Pancreas (tissue), 10 donors: ENCODE measurements around the gene LRSAM1. TPM values are rescaled to one million over a fixed set of nuclear protein-coding genes. Genes with fewer than 3 reads are reported as not detected.

Experiments
- ATAC-seq, 4 donors: fragments of 200-7000 bp; cut with Tn5 transposase; one replicate each; pipeline versions ENCODE4 v1.8.0 to v1.9.1; 2020; ENCODE audit warnings: mild to moderate bottlenecking in 4 of 4, moderate library complexity in 4 of 4
- DNase-seq, 6 donors: peaks; one replicate each; pipeline ENCODE4 v3.0.0-alpha.2; 2020
- FAIRE-seq: peaks from 2 replicates; lab custom pipeline; 2012; peaks lifted over from hg19 to GRCh38; lab: Jason Lieb, UNC
- H3K27ac ChIP-seq, 4 donors: fragments of 200-600 bp; sonication (generic); 1 replicate in 3 of 4; 2 replicates in 1 of 4; pipeline versions ENCODE4 v1.5.0 to v1.8.0; 2020
- H3K27me3 ChIP-seq, 4 donors: fragments of 200-600 bp; one replicate each; pipeline ENCODE4 v1.8.0; 2021
- H3K36me3 ChIP-seq, 3 donors: fragments of 200-600 bp; sonication (generic) in 1 of 3; one replicate each; pipeline versions ENCODE4 v1.5.0 to v1.8.0; 2020 to 2021
- H3K4me1 ChIP-seq, 3 donors: fragments of 200-600 bp; one replicate each; pipeline ENCODE4 v1.8.0; 2021
- H3K4me3 ChIP-seq, 4 donors: fragments of 200-600 bp; sonication (generic) in 2 of 4; one replicate each; pipeline versions ENCODE4 v1.5.0 to v1.8.0; 2020 to 2021
- H3K9me3 ChIP-seq, 4 donors: fragments of 200-600 bp; one replicate each; pipeline ENCODE4 v1.8.0; 2021
- WGBS, 2 donors: extraction: QIAGEN DNeasy Blood & Tissue Kit; methylation state at CpG; one replicate each; pipeline ENCODE4 v1.1.7; 2013; 5-methylcytosine and 5-hydroxymethylcytosine counted together
- intact Hi-C, 3 donors: fragments of 100-400 bp; cut with DNase I; formaldehyde crosslinking; loops; one replicate each; pipeline versions ENCODE4 v1.11.1 to v1.14.2; 2022
- polyA plus RNA-seq, 2 donors: library from polyadenylated mRNA; stranded (reverse); fragments of 200-250 nt; gene quantifications; one replicate each; pipeline ENCODE4 v1.2.3, GENCODE V29; 2013
- total RNA-seq, 6 donors: library from RNA; stranded (reverse); fragmentation: NEBNext Ultra II Directional in 4 of 6; extraction: Animal tissue kit (Norgen Biotek cat#: 25700) in 4 of 6; gene quantifications; one replicate each; pipeline versions ENCODE4 v1.2.1 to v1.2.4, GENCODE V29; 2021 to 2023
- TF ChIP-seq, protein P1 (sequence below), 4 donors: fragments of 200-600 bp; sonication (generic) in 3 of 4; IDR thresholded peaks; one replicate each; pipeline versions ENCODE4 v1.5.0 to v1.8.0; 2021; ENCODE audit warnings: antibody characterized with exemption in 4 of 4
- donor health status: healthy with polysubstance abuse.
- donor health status: DM: no; HTN: no; CAD: no; lungs with moderate emphysema.
- donor health status: DM: no; HTN: no; CAD: no.
- donor health status: control.
- donor health status: control.
- donor health status: Bipolar disorder and iron deficiency.
- donor health status: DM: yes; HTN: yes; CAD: no.
- donor health status: DM: no; HTN: no; CAD: no.
- donor health status: DM: no; HTN: no; CAD: no.
- donor health status: DM: yes; HTN: yes; CAD: no.

Gene LRSAM1
- total and polyA plus RNA-seq, 8 donors: 4.3 to 24.9 (median 7.7) TPM

DNA sequence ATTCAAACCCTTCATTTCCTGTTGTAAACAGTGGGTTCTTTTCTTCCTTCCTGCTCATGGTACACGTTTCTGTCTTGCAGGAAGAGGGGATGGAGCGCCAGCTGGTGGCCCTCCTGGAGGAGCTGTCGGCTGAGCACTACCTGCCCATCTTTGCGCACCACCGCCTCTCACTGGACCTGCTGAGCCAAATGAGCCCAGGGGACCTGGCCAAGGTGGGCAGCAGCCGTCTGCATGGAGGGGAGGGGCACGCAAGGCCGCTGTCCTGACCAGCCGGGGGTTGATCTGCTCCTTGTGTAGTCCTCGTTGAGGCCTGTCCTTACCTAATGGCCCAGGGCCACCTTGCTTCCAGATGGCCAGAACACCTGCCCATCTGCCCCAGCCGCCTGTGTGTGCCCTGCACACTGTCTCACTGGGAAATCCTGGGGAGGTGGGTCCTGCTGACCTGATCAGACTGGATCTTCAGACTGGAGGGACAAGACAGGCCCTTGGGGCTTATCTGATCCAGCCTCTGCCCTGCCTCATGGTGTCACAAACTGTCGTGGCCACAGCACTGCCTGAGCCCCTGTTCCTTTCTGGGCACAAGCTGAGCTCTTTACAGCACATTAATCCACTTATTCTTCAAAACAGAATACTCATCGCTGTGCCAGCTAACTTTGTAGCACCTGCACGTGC is 44.7 kb downstream of the LRSAM1 start:
- peaks cover 0 to 5% (median 0%) of the 10 kb centered on the region in 3 donors for H3K36me3 ChIP-seq
- H3K9me3 ChIP-seq: no peaks in the 10 kb centered on the region
- DNase-seq: peak in 1 of 6 donors; percentile 61
- no peaks in the 10 kb centered on the region for H3K27me3 ChIP-seq
- intact Hi-C loops: loop anchor here in 2 of 3 donors (10.0 kb wide), 1 partner anchor 239 kb away; the partner anchor contains the start of gene TOR2A (in 2 of the 2)
- TF ChIP-seq, protein P1, sequence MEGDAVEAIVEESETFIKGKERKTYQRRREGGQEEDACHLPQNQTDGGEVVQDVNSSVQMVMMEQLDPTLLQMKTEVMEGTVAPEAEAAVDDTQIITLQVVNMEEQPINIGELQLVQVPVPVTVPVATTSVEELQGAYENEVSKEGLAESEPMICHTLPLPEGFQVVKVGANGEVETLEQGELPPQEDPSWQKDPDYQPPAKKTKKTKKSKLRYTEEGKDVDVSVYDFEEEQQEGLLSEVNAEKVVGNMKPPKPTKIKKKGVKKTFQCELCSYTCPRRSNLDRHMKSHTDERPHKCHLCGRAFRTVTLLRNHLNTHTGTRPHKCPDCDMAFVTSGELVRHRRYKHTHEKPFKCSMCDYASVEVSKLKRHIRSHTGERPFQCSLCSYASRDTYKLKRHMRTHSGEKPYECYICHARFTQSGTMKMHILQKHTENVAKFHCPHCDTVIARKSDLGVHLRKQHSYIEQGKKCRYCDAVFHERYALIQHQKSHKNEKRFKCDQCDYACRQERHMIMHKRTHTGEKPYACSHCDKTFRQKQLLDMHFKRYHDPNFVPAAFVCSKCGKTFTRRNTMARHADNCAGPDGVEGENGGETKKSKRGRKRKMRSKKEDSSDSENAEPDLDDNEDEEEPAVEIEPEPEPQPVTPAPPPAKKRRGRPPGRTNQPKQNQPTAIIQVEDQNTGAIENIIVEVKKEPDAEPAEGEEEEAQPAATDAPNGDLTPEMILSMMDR (IDR thresholded peaks at IDR 0.05): no peak
- peak overlapping the region in 2 of 4 donors; percentile 47 to 76 for H3K27ac ChIP-seq
- no peak overlapping the region for H3K4me3 ChIP-seq
- ATAC-seq: peak in 2 of 4 donors; percentile 2 to 4
- FAIRE-seq: no peak
- 85% methylated on average over 14 of the region's 14 CpGs for WGBS, 2 donors
- peaks cover 11 to 16% (median 14%) of the 10 kb centered on the region in 3 donors for H3K4me1 ChIP-seq

DNA sequence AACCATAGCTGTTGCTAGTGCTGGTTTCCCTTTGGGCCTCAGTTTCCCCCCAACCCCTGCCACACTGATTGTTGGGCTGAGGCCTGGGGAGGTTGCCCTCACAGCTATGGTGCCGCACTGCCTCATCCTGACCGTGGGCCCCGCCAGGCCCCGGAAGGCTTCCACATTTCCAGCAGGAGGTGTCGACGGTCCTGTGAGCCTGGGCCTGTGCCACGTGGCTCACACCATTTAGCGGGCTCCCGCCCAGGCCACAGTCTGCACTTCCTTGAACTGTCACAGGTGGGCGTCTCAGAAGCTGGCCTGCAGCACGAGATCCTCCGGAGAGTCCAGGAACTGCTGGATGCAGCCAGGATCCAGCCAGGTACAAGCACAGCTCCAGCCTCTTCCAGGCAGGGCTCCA is 45.7 kb downstream of the LRSAM1 start:
- intact Hi-C loops: loop anchor here in 2 of 3 donors (10.0 kb wide), 1 partner anchor 238 kb away; the partner anchor contains the start of gene TOR2A (in 2 of the 2)
- H3K4me1 ChIP-seq: peaks cover 11 to 16% (median 14%) of the 10 kb centered on the region in 3 donors
- no peak overlapping the region for H3K27ac ChIP-seq
- TF ChIP-seq, protein P1 (IDR thresholded peaks at IDR 0.05): no peak
- 90 to 92% methylated on average over 12 of the region's 12 CpGs for WGBS, 2 donors
- peak in 1 of 6 donors; percentile 67 for DNase-seq
- no peak overlapping the region for H3K4me3 ChIP-seq
- H3K27me3 ChIP-seq: no peaks in the 10 kb centered on the region
- no peak for FAIRE-seq
- no peaks in the 10 kb centered on the region for H3K9me3 ChIP-seq
- ATAC-seq: no peak
- H3K36me3 ChIP-seq: peaks cover 0 to 13% (median 0%) of the 10 kb centered on the region in 3 donors

DNA sequence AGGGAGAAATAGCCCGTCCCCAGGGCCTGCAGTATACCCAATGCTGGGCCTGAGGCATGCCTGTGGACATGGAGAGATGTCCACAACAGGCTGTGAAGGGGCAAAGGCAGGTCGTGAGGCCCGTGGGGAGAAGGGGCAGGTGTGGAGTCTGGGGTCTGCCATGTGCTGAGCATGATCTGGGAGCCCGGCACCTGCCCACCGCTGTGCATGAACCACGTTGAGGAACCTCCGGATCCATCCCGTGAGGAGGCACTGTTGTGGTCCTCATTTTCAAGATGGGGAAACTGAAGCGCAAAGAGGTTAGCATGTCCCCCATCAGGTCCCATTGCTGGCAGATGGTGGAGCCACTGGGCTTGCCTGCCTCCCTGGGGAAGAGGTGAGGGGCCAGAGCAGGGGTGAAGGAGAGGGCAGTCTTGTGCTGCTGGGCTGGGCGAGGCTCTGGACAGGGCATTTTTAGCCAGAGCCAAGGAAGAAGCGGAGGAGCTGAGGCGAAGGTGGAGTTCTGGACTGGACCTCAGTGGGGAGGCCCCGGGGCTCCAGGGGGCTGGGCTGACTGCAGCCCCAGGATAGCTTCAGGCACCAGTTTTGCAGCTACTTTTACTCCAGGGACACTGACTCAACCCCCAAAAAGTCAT is 46.5 kb downstream of the LRSAM1 start:
- H3K4me1 ChIP-seq: peaks cover 11 to 16% (median 14%) of the 10 kb centered on the region in 3 donors
- FAIRE-seq (no peak), DNase-seq (peak in 1 of 6 donors; percentile 65), ATAC-seq (no peak)
- 91 to 94% methylated on average over 13 of the region's 13 CpGs for WGBS, 2 donors
- H3K27me3 ChIP-seq: no peaks in the 10 kb centered on the region
- H3K36me3 ChIP-seq: peaks cover 0 to 13% (median 2%) of the 10 kb centered on the region in 3 donors
- H3K9me3 ChIP-seq: no peaks in the 10 kb centered on the region
- H3K27ac ChIP-seq: no peak overlapping the region
- no peak overlapping the region for H3K4me3 ChIP-seq
- TF ChIP-seq, protein P1 (IDR thresholded peaks at IDR 0.05): no peak
- intact Hi-C loops: loop anchor here in 2 of 3 donors (10.0 kb wide), 1 partner anchor 237 kb away; the partner anchor contains the start of gene TOR2A (in 2 of the 2)

DNA sequence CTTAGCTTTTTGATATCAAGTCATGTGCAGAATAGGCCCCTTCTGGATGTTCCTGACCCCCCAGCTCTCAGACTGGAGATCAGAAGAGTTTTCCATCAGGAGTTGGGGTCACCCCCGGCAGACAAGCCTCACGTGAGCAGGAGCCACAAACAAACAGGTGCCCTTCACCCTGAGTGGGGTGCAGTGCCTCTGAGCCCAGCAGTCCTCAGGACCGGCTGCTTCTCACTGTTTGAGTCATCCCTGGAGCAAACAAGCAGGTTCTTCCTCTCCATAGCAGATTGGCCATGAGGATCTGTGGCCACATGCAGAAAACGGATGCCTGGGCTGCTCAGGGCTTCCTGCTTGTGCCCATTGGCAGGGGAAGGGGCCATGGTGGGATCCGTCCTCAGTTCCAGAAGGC is 47.0 kb downstream of the LRSAM1 start:
- Histone ChIP-seq H3K27ac (no peak overlapping the region), H3K36me3 (peaks cover 0 to 13% (median 7%) of the 10 kb centered on the region in 3 donors), H3K27me3 (no peaks in the 10 kb centered on the region), H3K4me3 (no peak overlapping the region), H3K9me3 (no peaks in the 10 kb centered on the region), H3K4me1 (peaks cover 11 to 16% (median 14%) of the 10 kb centered on the region in 3 donors)
- peak in 1 of 6 donors; percentile 20 for DNase-seq
- WGBS, 2 donors: 85 to 88% methylated on average over 5 of the region's 5 CpGs
- no peak for FAIRE-seq
- ATAC-seq: no peak
- intact Hi-C loops: loop anchor here in 2 of 3 donors (10.0 kb wide), 1 partner anchor 237 kb away; the partner anchor contains the start of gene TOR2A (in 2 of the 2)
- TF ChIP-seq, protein P1 (IDR thresholded peaks at IDR 0.05): no peak
